PC-3 (cell line): Measurements from ENCODE around the gene CCDC92. TPM values are rescaled to one million over a fixed set of nuclear protein-coding genes. Genes with fewer than 3 reads are reported as not detected.

Experiments
- ATAC-seq: fragments of 200-7000 bp; cut with Tn5 transposase; 2 replicates; pipeline ENCODE4 v1.9.1; 2020; ENCODE audit warnings: mild to moderate bottlenecking, moderate library complexity
- BruUV-seq: library from RNA; stranded (reverse); fragments of 400-500 nt; replicated peaks from 2 replicates; lab custom pipeline; 2021; lab: Mats Ljungman, UMichigan
- CTCF ChIA-PET: fragments of 300-600 bp; sonication (Branson Sonifier 250); formaldehyde crosslinking; loops from one replicate; lab custom pipeline; 2022; ENCODE audit warnings: antibody characterized with exemption; lab: Charles Lee
- POLR2A ChIA-PET: fragments of 300-600 bp; sonication (Branson Sonifier 250); formaldehyde crosslinking; loops from one replicate; lab custom pipeline; 2022; ENCODE audit warnings: antibody characterized with exemption; ENCODE audit not compliant: unreplicated experiment; lab: Charles Lee
- DNase-seq: peaks from one replicate; pipeline ENCODE4 v3.0.0-alpha.2; 2015
- H2AFZ ChIP-seq: fragments of 300-600 bp; sonication (generic); 2 replicates; pipeline ENCODE4 v1.6.0; 2016; ENCODE audit warnings: antibody characterized with exemption, low read length
- H3F3A ChIP-seq: fragments of 300-600 bp; sonication (generic); one replicate; pipeline ENCODE4 v1.6.0; 2017; ENCODE audit warnings: antibody characterized with exemption, low read length, control low read depth, mild to moderate bottlenecking; ENCODE audit not compliant: unreplicated experiment
- H3K27ac ChIP-seq: fragments of 300-600 bp; sonication (generic); 2 replicates; pipeline ENCODE4 v1.5.1; 2016; ENCODE audit warnings: mild to moderate bottlenecking, low read length
- H3K27me3 ChIP-seq: fragments of 300-600 bp; sonication (generic); 2 replicates; pipeline ENCODE4 v1.6.1; 2016; ENCODE audit warnings: low read length, mixed read lengths
- H3K36me3 ChIP-seq: fragments of 300-600 bp; sonication (generic); 2 replicates; pipeline ENCODE4 v1.6.1; 2016; ENCODE audit warnings: low read depth, mixed run types, low read length, mixed read lengths
- H3K4me1 ChIP-seq: fragments of 300-600 bp; sonication (generic); 2 replicates; pipeline ENCODE4 v1.5.1; 2016; ENCODE audit warnings: low read length; ENCODE audit not compliant: insufficient read depth
- H3K4me2 ChIP-seq: fragments of 300-600 bp; sonication (generic); 2 replicates; pipeline ENCODE4 v1.6.0; 2016; ENCODE audit warnings: low read length
- H3K4me3 ChIP-seq: fragments of 300-600 bp; sonication (generic); 2 replicates; pipeline ENCODE4 v1.5.1; 2016; ENCODE audit warnings: mild to moderate bottlenecking, low read length, mixed read lengths
- H3K79me2 ChIP-seq: fragments of 300-600 bp; sonication (generic); 2 replicates; pipeline ENCODE4 v1.6.1; 2017; ENCODE audit warnings: low read length, mixed read lengths
- H3K9ac ChIP-seq: fragments of 300-600 bp; sonication (generic); 2 replicates; pipeline ENCODE4 v1.6.0; 2016; ENCODE audit warnings: mild to moderate bottlenecking, low read length
- H3K9me2 ChIP-seq: fragments of 300-600 bp; sonication (generic); replicated peaks from 2 replicates; pipeline ENCODE4 v1.6.1; 2016; ENCODE audit warnings: mixed run types, low read length, mixed read lengths
- H3K9me3 ChIP-seq: fragments of 300-600 bp; sonication (generic); 2 replicates; pipeline ENCODE4 v1.6.1; 2016; ENCODE audit warnings: low read length, mixed read lengths
- H4K20me1 ChIP-seq: fragments of 300-600 bp; sonication (generic); 2 replicates; pipeline ENCODE4 v1.6.1; 2016; ENCODE audit warnings: low read length, mixed read lengths
- EZH2 ChIP-seq: fragments of 300-600 bp; sonication (generic); IDR thresholded peaks from one replicate; pipeline ENCODE4 v1.6.1; 2017; ENCODE audit warnings: antibody characterized with exemption, mild to moderate bottlenecking, low read length; ENCODE audit not compliant: unreplicated experiment
- EZH2phosphoT487 ChIP-seq: fragments of 300-600 bp; sonication (generic); IDR thresholded peaks from 2 replicates; pipeline ENCODE4 v1.6.1; 2018; ENCODE audit warnings: mild to moderate bottlenecking, antibody characterized with exemption, low read length, borderline replicate concordance
- intact Hi-C: fragments of 100-400 bp; cut with micrococcal nuclease; formaldehyde crosslinking; loops from 2 replicates; pipeline ENCODE4 v1.9.0; 2023
- total RNA-seq: library from RNA; depleted of rRNA; stranded (reverse); fragments of >200 nt; gene quantifications from 2 replicates; pipeline ENCODE4 v1.2.3, GENCODE V29; 2014
- TF ChIP-seq, protein P1 (sequence below): fragments of 300-600 bp; sonication (generic); conservative IDR thresholded peaks from 2 replicates; pipeline ENCODE4 v1.5.1; 2017; ENCODE audit warnings: antibody characterized with exemption, low read depth, mild to moderate bottlenecking, low read length

CCDC92 gene
- total RNA-seq, 1 experiment from 2014 or later: 9.6 TPM

- BruUV-seq: no TSS peak
- H3K4me2 ChIP-seq: no peak overlapping the region
- intact Hi-C loops: no loop called here
- H3K27me3 ChIP-seq: no peaks in the 10 kb centered on the region
- ATAC-seq (no peak), DNase-seq (no peak)
- H2AFZ ChIP-seq: no peak overlapping the region
- H3K4me3 ChIP-seq: no peak overlapping the region
- H3K9ac ChIP-seq: no peak overlapping the region
- H3K4me1 ChIP-seq: no peaks in the 10 kb centered on the region
- no peaks in the 10 kb centered on the region for H3K79me2 ChIP-seq
- H3K9me2 ChIP-seq: no peaks in the 10 kb centered on the region
- H3K9me3 ChIP-seq: no peaks in the 10 kb centered on the region
- ChIA-PET POLR2A (no interaction called here), CTCF (no interaction called here)
- peaks cover 3% of the 10 kb centered on the region; the same call in 1 of the 2 replicates for H3K36me3 ChIP-seq
- TF ChIP-seq, protein P1, sequence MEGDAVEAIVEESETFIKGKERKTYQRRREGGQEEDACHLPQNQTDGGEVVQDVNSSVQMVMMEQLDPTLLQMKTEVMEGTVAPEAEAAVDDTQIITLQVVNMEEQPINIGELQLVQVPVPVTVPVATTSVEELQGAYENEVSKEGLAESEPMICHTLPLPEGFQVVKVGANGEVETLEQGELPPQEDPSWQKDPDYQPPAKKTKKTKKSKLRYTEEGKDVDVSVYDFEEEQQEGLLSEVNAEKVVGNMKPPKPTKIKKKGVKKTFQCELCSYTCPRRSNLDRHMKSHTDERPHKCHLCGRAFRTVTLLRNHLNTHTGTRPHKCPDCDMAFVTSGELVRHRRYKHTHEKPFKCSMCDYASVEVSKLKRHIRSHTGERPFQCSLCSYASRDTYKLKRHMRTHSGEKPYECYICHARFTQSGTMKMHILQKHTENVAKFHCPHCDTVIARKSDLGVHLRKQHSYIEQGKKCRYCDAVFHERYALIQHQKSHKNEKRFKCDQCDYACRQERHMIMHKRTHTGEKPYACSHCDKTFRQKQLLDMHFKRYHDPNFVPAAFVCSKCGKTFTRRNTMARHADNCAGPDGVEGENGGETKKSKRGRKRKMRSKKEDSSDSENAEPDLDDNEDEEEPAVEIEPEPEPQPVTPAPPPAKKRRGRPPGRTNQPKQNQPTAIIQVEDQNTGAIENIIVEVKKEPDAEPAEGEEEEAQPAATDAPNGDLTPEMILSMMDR: no peak
- no peak for TF ChIP-seq EZH2phosphoT487
- no peak for TF ChIP-seq EZH2
- no peak overlapping the region for H3K27ac ChIP-seq
- no peaks in the 10 kb centered on the region for H4K20me1 ChIP-seq
- H3F3A ChIP-seq: no peaks in the 10 kb centered on the region
Observed at GRCh38 chr12:124018539-124018938, 45.9 kb upstream of the CCDC92 start.

GRCh38 chr12:124017064-124017463 is 44.4 kb upstream of the CCDC92 start:
- H3K9me3 ChIP-seq: no peaks in the 10 kb centered on the region
- H3K79me2 ChIP-seq: no peaks in the 10 kb centered on the region
- BruUV-seq: no TSS peak
- ATAC-seq (peak; percentile 40; the same call in 1 of the 2 replicates), DNase-seq (no peak)
- no peaks in the 10 kb centered on the region for H3F3A ChIP-seq
- TF ChIP-seq, protein P1: no peak
- TF ChIP-seq EZH2phosphoT487 (no peak), EZH2 (no peak)
- H3K9me2 ChIP-seq: no peaks in the 10 kb centered on the region
- ChIA-PET POLR2A (interaction anchor here (0.5 kb wide), 1 partner anchor 456 kb away, joined by 5 read pairs; no protein-coding TSS in a partner anchor), CTCF (interaction anchor here (0.7 kb wide), 1 partner anchor 15 kb away, joined by 4 read pairs; no protein-coding TSS in a partner anchor)
- no peak overlapping the region for H3K9ac ChIP-seq
- intact Hi-C loops: no loop called here
- H3K36me3 ChIP-seq: peaks cover 18% of the 10 kb centered on the region
- no peak overlapping the region for H2AFZ ChIP-seq
- H3K4me1 ChIP-seq: no peaks in the 10 kb centered on the region
- no peak overlapping the region for H3K4me2 ChIP-seq
- no peaks in the 10 kb centered on the region for H3K27me3 ChIP-seq
- no peak overlapping the region for H3K27ac ChIP-seq
- no peak overlapping the region for H3K4me3 ChIP-seq
- no peaks in the 10 kb centered on the region for H4K20me1 ChIP-seq

DNA sequence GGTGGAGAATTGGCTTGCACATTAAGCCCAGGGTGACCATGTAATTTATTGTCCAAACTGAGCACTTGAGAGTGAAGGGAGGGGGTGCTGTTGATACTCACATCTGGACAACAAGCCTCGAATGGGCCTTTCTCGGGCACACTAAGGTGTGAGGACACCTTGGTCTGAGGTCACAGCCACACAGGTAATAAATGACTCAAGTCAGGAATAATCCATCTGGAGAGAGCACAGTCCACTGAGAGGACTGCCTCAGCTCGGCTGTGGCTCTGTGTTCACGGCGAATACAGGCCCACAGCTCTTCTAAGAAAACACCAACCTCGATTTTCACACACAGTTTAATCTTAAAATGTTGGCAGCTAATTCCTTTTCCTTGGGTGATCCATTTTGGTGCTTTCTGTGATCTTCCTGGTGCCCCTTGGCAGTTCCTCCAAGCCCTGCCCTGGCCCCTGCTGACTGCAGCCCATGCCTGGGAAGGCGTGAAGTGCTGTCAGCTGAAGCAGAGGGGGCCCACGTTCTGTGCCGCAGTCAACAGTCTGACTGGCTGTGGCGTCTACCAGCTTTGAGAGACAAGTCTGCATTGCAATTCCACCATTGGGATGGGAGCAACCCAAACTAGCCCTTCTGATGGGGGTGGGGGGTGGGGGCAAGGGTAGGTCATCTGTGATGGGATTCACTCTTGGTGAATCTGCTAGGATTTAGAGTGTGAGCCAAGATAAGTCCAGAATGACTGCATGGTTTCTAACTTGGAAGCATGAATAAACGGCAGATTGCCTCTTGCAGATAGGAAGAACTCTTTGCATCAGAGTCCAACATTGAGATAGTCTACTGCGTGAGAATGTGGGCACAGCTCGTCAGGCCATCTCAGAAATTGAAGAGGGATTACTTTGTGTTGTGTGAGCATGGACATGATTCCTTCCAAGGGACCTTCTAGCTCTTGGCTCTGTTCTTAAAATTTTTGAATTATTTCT is 43.1 kb upstream of the CCDC92 start:
- TF ChIP-seq, protein P1: no peak
- no peak for TF ChIP-seq EZH2phosphoT487
- TF ChIP-seq EZH2: no peak
- no peak overlapping the region for H3K4me2 ChIP-seq
- H3K9me3 ChIP-seq: no peaks in the 10 kb centered on the region
- H3K4me3 ChIP-seq: no peak overlapping the region
- no TSS peak for BruUV-seq
- H2AFZ ChIP-seq: no peak overlapping the region
- H3K9ac ChIP-seq: no peak overlapping the region
- no peaks in the 10 kb centered on the region for H3K9me2 ChIP-seq
- no peak for ATAC-seq
- H3K79me2 ChIP-seq: no peaks in the 10 kb centered on the region
- ChIA-PET POLR2A (no interaction called here), CTCF (no interaction called here)
- H3K27me3 ChIP-seq: no peaks in the 10 kb centered on the region
- H3K36me3 ChIP-seq: peaks cover 30% of the 10 kb centered on the region
- intact Hi-C loops: no loop called here
- DNase-seq: no peak
- no peak overlapping the region for H3K27ac ChIP-seq
- no peaks in the 10 kb centered on the region for H4K20me1 ChIP-seq
- no peaks in the 10 kb centered on the region for H3F3A ChIP-seq
- no peaks in the 10 kb centered on the region for H3K4me1 ChIP-seq
